ENCODE data around the gene USP16. TPM values are rescaled to one million over a fixed set of nuclear protein-coding genes. Genes with fewer than 3 reads are reported as not detected.

The USP16 gene
- total RNA-seq, 5 donors from 2014 or later (not counting 1 experiment from before 2014, with no cell fraction given): 41.8 to 68.7 (median 45.4) TPM

DNA sequence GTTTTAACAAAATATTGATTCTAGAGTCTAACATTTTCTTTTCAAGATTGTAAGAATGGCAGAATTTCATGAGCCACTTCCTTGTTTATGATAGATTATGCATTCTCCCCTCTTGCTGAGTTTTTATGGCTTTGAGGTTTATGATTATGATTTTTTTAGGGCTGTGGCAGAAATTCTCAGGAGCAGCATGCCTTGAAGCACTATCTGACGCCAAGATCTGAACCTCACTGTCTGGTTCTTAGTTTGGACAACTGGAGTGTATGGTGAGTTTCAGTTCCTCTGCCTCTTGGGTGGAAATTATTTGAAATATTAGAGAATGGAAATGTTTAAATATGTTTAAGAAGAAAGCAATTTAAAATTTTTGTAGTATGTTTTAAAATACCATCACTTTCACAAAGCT, 10.2 kb downstream of the USP16 start:
- no peaks in the 10 kb centered on the region for H3K4me1 ChIP-seq (ENCODE audit: control insufficient read depth in 1 of 2, extremely low read depth in 1 of 2, insufficient read depth in 2 of 2, low read length in 2 of 2)
- 100% methylated on average over 1 of the region's 1 CpG for WGBS (ENCODE audit: insufficient coverage)
- Mint-ChIP-seq H3K27ac (no peak overlapping the region), H3K9me3 (no peaks in the 10 kb centered on the region), H3K4me3 (no peak overlapping the region), H3K4me1 (peaks cover 15 to 24% (median 22%) of the 10 kb centered on the region in 3 donors), H3K27me3 (no peaks in the 10 kb centered on the region), H3K36me3 (peaks cover 50% of the 10 kb centered on the region)
- ATAC-seq (replicated peaks in 1 of 4): no peak
- H3K36me3 ChIP-seq (ENCODE audit: control insufficient read depth in 2 of 2, extremely low read depth in 1 of 2, insufficient read depth in 1 of 2, low read length in 1 of 2): peaks cover 20 to 86% of the 10 kb centered on the region in 2 donors
- no peaks in the 10 kb centered on the region for H3K9me3 ChIP-seq
- POLR2A ChIA-PET: interaction anchor here (0.7 to 1.5 kb wide), 4 partner anchors 17 to 32 kb away, joined by 3 to 6 read pairs (median 4); no protein-coding TSS in a partner anchor
- CTCF ChIA-PET: interaction anchor here in 1 of 2 donors (1.3 kb wide), 1 partner anchor 10 kb away, joined by 3 read pairs; the partner anchor contains the start of gene USP16
- no peak overlapping the region for H3K27ac ChIP-seq (ENCODE audit: low read length)
- DNase-seq: no peak
- H3K4me3 ChIP-seq (ENCODE audit: control insufficient read depth in 1 of 2, extremely low read depth in 1 of 2, low read length in 1 of 2): no peak overlapping the region
- H3K27me3 ChIP-seq (replicated peaks in 1 of 2; ENCODE audit: control insufficient read depth in 2 of 2, extremely low read depth in 1 of 2, insufficient read depth in 2 of 2, low read length in 1 of 2): no peaks in the 10 kb centered on the region

- H3K36me3 Mint-ChIP-seq: peaks cover 42% of the 10 kb centered on the region
- H3K27ac Mint-ChIP-seq: no peak overlapping the region
- POLR2A ChIA-PET: interaction anchor here in 1 of 2 donors (0.6 to 0.8 kb wide), 2 partner anchors 17 to 24 kb away, joined by 3 read pairs; no protein-coding TSS in a partner anchor
- CTCF ChIA-PET: no interaction called here
- no peaks in the 10 kb centered on the region for H3K27me3 Mint-ChIP-seq
- peaks cover 0 to 1% (median 0%) of the 10 kb centered on the region in 3 donors for H3K4me1 Mint-ChIP-seq
- Histone ChIP-seq H3K4me1 (ENCODE audit: control insufficient read depth in 1 of 2, extremely low read depth in 1 of 2, insufficient read depth in 2 of 2, low read length in 2 of 2) (no peaks in the 10 kb centered on the region), H3K36me3 (ENCODE audit: control insufficient read depth in 2 of 2, extremely low read depth in 1 of 2, insufficient read depth in 1 of 2, low read length in 1 of 2) (peaks cover 5 to 82% of the 10 kb centered on the region in 2 donors), H3K27me3 (replicated peaks in 1 of 2; ENCODE audit: control insufficient read depth in 2 of 2, extremely low read depth in 1 of 2, insufficient read depth in 2 of 2, low read length in 1 of 2) (no peaks in the 10 kb centered on the region), H3K9me3 (no peaks in the 10 kb centered on the region), H3K4me3 (ENCODE audit: control insufficient read depth in 1 of 2, extremely low read depth in 1 of 2, low read length in 1 of 2) (no peak overlapping the region), H3K27ac (ENCODE audit: low read length) (no peak overlapping the region)
- no peak overlapping the region for H3K4me3 Mint-ChIP-seq
- H3K9me3 Mint-ChIP-seq: no peaks in the 10 kb centered on the region
- DNase-seq (no peak), ATAC-seq (replicated peaks in 1 of 4) (no peak)
- WGBS (ENCODE audit: insufficient coverage): no CpG with 5 or more reads among the region's 5 CpGs
Measured at GRCh38 chr21:29052224-29052623, 27.8 kb downstream of the USP16 start.

GRCh38 chr21:29053011-29053553, 28.6 kb downstream of the USP16 start:
- Histone ChIP-seq H3K27me3 (replicated peaks in 1 of 2; ENCODE audit: control insufficient read depth in 2 of 2, extremely low read depth in 1 of 2, insufficient read depth in 2 of 2, low read length in 1 of 2) (no peaks in the 10 kb centered on the region), H3K4me1 (ENCODE audit: control insufficient read depth in 1 of 2, extremely low read depth in 1 of 2, insufficient read depth in 2 of 2, low read length in 2 of 2) (no peaks in the 10 kb centered on the region), H3K36me3 (ENCODE audit: control insufficient read depth in 2 of 2, extremely low read depth in 1 of 2, insufficient read depth in 1 of 2, low read length in 1 of 2) (peaks cover 9 to 82% of the 10 kb centered on the region in 2 donors), H3K4me3 (ENCODE audit: control insufficient read depth in 1 of 2, extremely low read depth in 1 of 2, low read length in 1 of 2) (no peak overlapping the region), H3K27ac (ENCODE audit: low read length) (no peak overlapping the region), H3K9me3 (no peaks in the 10 kb centered on the region)
- Mint-ChIP-seq H3K27me3 (no peaks in the 10 kb centered on the region), H3K36me3 (peaks cover 42% of the 10 kb centered on the region), H3K4me3 (no peak overlapping the region), H3K9me3 (no peaks in the 10 kb centered on the region), H3K4me1 (no peaks in the 10 kb centered on the region), H3K27ac (no peak overlapping the region)
- 100% methylated on average over 2 of the region's 5 CpGs for WGBS (ENCODE audit: insufficient coverage)
- ChIA-PET POLR2A (interaction anchor here in 1 of 2 donors (0.8 kb wide), 1 partner anchor 18 kb away, joined by 3 read pairs; no protein-coding TSS in a partner anchor), CTCF (no interaction called here)
- ATAC-seq (replicated peaks in 1 of 4) (peak in 2 of 4 experiments; percentile 15 to 21), DNase-seq (no peak)

DNA sequence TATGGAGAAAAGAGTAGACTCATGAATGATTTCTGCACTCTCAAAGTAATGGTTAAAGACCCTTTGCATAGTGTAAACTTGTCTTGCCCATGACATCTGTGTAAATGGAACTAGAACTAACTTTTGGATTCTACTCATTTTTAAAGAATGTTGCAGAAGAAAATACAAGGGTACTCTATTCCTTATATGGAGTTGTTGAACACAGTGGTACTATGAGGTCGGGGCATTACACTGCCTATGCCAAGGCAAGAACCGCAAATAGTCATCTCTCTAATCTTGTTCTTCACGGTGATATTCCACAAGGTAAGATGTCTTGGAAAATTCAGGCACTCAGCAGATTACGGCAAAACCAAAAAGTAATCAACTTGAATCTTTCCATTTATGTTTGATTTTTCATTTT, 29.2 kb downstream of the USP16 start:
- DNase-seq (no peak), ATAC-seq (replicated peaks in 1 of 4) (no peak)
- peaks cover 13 to 84% of the 10 kb centered on the region in 2 donors for H3K36me3 ChIP-seq (ENCODE audit: control insufficient read depth in 2 of 2, extremely low read depth in 1 of 2, insufficient read depth in 1 of 2, low read length in 1 of 2)
- H3K27me3 ChIP-seq (replicated peaks in 1 of 2; ENCODE audit: control insufficient read depth in 2 of 2, extremely low read depth in 1 of 2, insufficient read depth in 2 of 2, low read length in 1 of 2): no peaks in the 10 kb centered on the region
- Mint-ChIP-seq H3K27ac (no peak overlapping the region), H3K4me1 (no peaks in the 10 kb centered on the region), H3K36me3 (peaks cover 40% of the 10 kb centered on the region), H3K4me3 (no peak overlapping the region), H3K9me3 (no peaks in the 10 kb centered on the region), H3K27me3 (no peaks in the 10 kb centered on the region)
- H3K9me3 ChIP-seq: no peaks in the 10 kb centered on the region
- POLR2A ChIA-PET: no interaction called here
- H3K27ac ChIP-seq (ENCODE audit: low read length): no peak overlapping the region
- H3K4me1 ChIP-seq (ENCODE audit: control insufficient read depth in 1 of 2, extremely low read depth in 1 of 2, insufficient read depth in 2 of 2, low read length in 2 of 2): no peaks in the 10 kb centered on the region
- no peak overlapping the region for H3K4me3 ChIP-seq (ENCODE audit: control insufficient read depth in 1 of 2, extremely low read depth in 1 of 2, low read length in 1 of 2)
- CTCF ChIA-PET: no interaction called here
- WGBS (ENCODE audit: insufficient coverage): 93% methylated on average over 3 of the region's 4 CpGs

- ChIA-PET POLR2A (interaction anchor here in 1 of 2 donors (0.6 kb wide), 2 partner anchors 20 to 73 kb away, joined by 3 to 4 read pairs; no protein-coding TSS in a partner anchor), CTCF (no interaction called here)
- Histone ChIP-seq H3K4me3 (ENCODE audit: control insufficient read depth in 1 of 2, extremely low read depth in 1 of 2, low read length in 1 of 2) (no peak overlapping the region), H3K9me3 (no peaks in the 10 kb centered on the region), H3K27me3 (replicated peaks in 1 of 2; ENCODE audit: control insufficient read depth in 2 of 2, extremely low read depth in 1 of 2, insufficient read depth in 2 of 2, low read length in 1 of 2) (no peaks in the 10 kb centered on the region), H3K4me1 (ENCODE audit: control insufficient read depth in 1 of 2, extremely low read depth in 1 of 2, insufficient read depth in 2 of 2, low read length in 2 of 2) (no peaks in the 10 kb centered on the region), H3K27ac (ENCODE audit: low read length) (no peak overlapping the region), H3K36me3 (ENCODE audit: control insufficient read depth in 2 of 2, extremely low read depth in 1 of 2, insufficient read depth in 1 of 2, low read length in 1 of 2) (peaks cover 14 to 81% of the 10 kb centered on the region in 2 donors)
- no peak for ATAC-seq (replicated peaks in 1 of 4)
- no peak for DNase-seq
- no peak overlapping the region for H3K27ac Mint-ChIP-seq
- no peaks in the 10 kb centered on the region for H3K4me1 Mint-ChIP-seq
- H3K4me3 Mint-ChIP-seq: no peak overlapping the region
- no CpG with 5 or more reads among the region's 5 CpGs for WGBS (ENCODE audit: insufficient coverage)
- no peaks in the 10 kb centered on the region for H3K27me3 Mint-ChIP-seq
- no peaks in the 10 kb centered on the region for H3K9me3 Mint-ChIP-seq
- peaks cover 33% of the 10 kb centered on the region for H3K36me3 Mint-ChIP-seq
Measured at GRCh38 chr21:29055080-29055479, 30.6 kb downstream of the USP16 start.

DNA sequence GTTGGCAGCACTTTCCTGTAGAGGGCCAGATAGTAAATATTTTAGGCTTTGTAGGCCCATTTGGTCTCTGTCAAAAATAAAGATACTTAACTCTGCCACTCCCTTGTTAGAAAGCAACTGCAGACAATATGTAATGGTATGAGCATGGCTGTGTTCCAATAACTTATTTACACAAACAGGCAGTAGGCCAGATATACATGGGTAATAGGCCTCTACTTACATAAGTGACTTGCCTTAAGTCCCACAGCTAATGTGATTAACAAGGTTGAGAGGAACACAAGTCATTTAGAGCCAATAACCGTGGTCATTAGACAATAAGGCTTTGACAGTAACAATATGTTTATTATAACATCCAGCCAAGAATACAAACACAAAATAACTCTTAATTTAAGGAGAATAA, 31.5 kb downstream of the USP16 start:
- H3K4me1 Mint-ChIP-seq: no peaks in the 10 kb centered on the region
- ChIA-PET POLR2A (no interaction called here), CTCF (interaction anchor here in 1 of 2 donors (0.9 kb wide), 1 partner anchor 16 kb away, joined by 3 read pairs; no protein-coding TSS in a partner anchor)
- ATAC-seq (replicated peaks in 1 of 4): no peak
- peaks cover 38% of the 10 kb centered on the region for H3K36me3 Mint-ChIP-seq
- H3K27ac Mint-ChIP-seq: no peak overlapping the region
- no peak for DNase-seq
- Histone ChIP-seq H3K4me3 (ENCODE audit: control insufficient read depth in 1 of 2, extremely low read depth in 1 of 2, low read length in 1 of 2) (no peak overlapping the region), H3K9me3 (no peaks in the 10 kb centered on the region), H3K4me1 (ENCODE audit: control insufficient read depth in 1 of 2, extremely low read depth in 1 of 2, insufficient read depth in 2 of 2, low read length in 2 of 2) (no peaks in the 10 kb centered on the region), H3K36me3 (ENCODE audit: control insufficient read depth in 2 of 2, extremely low read depth in 1 of 2, insufficient read depth in 1 of 2, low read length in 1 of 2) (peaks cover 18 to 81% of the 10 kb centered on the region in 2 donors), H3K27me3 (replicated peaks in 1 of 2; ENCODE audit: control insufficient read depth in 2 of 2, extremely low read depth in 1 of 2, insufficient read depth in 2 of 2, low read length in 1 of 2) (no peaks in the 10 kb centered on the region), H3K27ac (ENCODE audit: low read length) (no peak overlapping the region)
- H3K9me3 Mint-ChIP-seq: no peaks in the 10 kb centered on the region
- WGBS (ENCODE audit: insufficient coverage): no CpG with 5 or more reads among the region's 1 CpG
- no peaks in the 10 kb centered on the region for H3K27me3 Mint-ChIP-seq
- H3K4me3 Mint-ChIP-seq: no peak overlapping the region

Data from T-cell (primary cell).